OCI-LY7 (cell line): ENCODE data around the gene OR51B4. TPM values are rescaled to one million over a fixed set of nuclear protein-coding genes. Genes with fewer than 3 reads are reported as not detected.

ENCODE experiments used
- BruUV-seq: library from RNA; stranded (reverse); fragments of 400-500 nt; replicated peaks from 2 replicates; lab custom pipeline; 2021; lab: Mats Ljungman, UMichigan
- CTCF ChIA-PET: fragments of 300-600 bp; sonication (Branson Sonifier 250); formaldehyde crosslinking; loops from one replicate; lab custom pipeline; 2022; ENCODE audit warnings: antibody characterized with exemption; ENCODE audit not compliant: unreplicated experiment; lab: Charles Lee
- POLR2A ChIA-PET: fragments of 300-600 bp; sonication (Branson Sonifier 250); formaldehyde crosslinking; loops from one replicate; lab custom pipeline; 2022; ENCODE audit warnings: antibody characterized with exemption; lab: Charles Lee
- DNase-seq: peaks from one replicate; pipeline ENCODE4 v3.0.0-alpha.2; 2015; ENCODE audit warnings: low spot score
- H2AFZ ChIP-seq: fragments of 200-600 bp; sonication (generic), shearing (Covaris generic); 2 replicates; pipeline ENCODE4 v1.6.1; 2014; ENCODE audit warnings: mild to moderate bottlenecking, antibody characterized with exemption, low read length, moderate library complexity
- H3K27ac ChIP-seq: fragments of 200-600 bp; sonication (generic); 2 replicates; pipeline ENCODE4 v1.5.1; 2014; ENCODE audit warnings: mixed run types, low read depth, mild to moderate bottlenecking, moderate library complexity, low read length, inconsistent platforms; ENCODE audit not compliant: poor library complexity, severe bottlenecking
- H3K36me3 ChIP-seq: fragments of 200-600 bp; sonication (generic); 2 replicates; pipeline ENCODE4 v1.6.1; 2014; ENCODE audit warnings: mild to moderate bottlenecking, antibody characterized with exemption, low read length, moderate library complexity, mixed read lengths; ENCODE audit not compliant: insufficient read depth
- H3K4me1 ChIP-seq: fragments of 200-600 bp; sonication (generic); 2 replicates; pipeline ENCODE4 v1.5.1; 2014; ENCODE audit warnings: mild to moderate bottlenecking, low read length; ENCODE audit not compliant: insufficient read depth, poor library complexity, severe bottlenecking
- H3K4me2 ChIP-seq: fragments of 200-600 bp; sonication (generic); 2 replicates; pipeline ENCODE4 v1.6.1; 2014; ENCODE audit warnings: mild to moderate bottlenecking, low read length
- H3K4me3 ChIP-seq: fragments of 200-600 bp; sonication (generic); 2 replicates; pipeline ENCODE4 v1.5.1; 2014; ENCODE audit warnings: mild to moderate bottlenecking, low read depth, low read length; ENCODE audit not compliant: poor library complexity, severe bottlenecking
- H3K79me2 ChIP-seq: fragments of 200-600 bp; sonication (generic); 2 replicates; pipeline ENCODE4 v1.6.1; 2016; ENCODE audit warnings: low read depth, mild to moderate bottlenecking, low read length, moderate library complexity, mixed read lengths; ENCODE audit not compliant: insufficient read depth
- H3K9me2 ChIP-seq: fragments of 200-600 bp; sonication (generic); 2 replicates; pipeline ENCODE4 v1.6.1; 2016; ENCODE audit warnings: mild to moderate bottlenecking, low read length, mixed read lengths; ENCODE audit not compliant: insufficient read depth
- H3K9me3 ChIP-seq: fragments of 200-600 bp; sonication (generic); 2 replicates; pipeline ENCODE4 v1.6.1; 2014; ENCODE audit warnings: mild to moderate bottlenecking, mixed run types, low read length, mixed read lengths
- H4K20me1 ChIP-seq: fragments of 200-600 bp; sonication (generic); 2 replicates; pipeline ENCODE4 v1.6.1; 2014; ENCODE audit warnings: mild to moderate bottlenecking, antibody characterized with exemption, low read length, moderate library complexity, mixed read lengths; ENCODE audit not compliant: insufficient read depth
- EZH2phosphoT487 ChIP-seq: fragments of 200-600 bp; sonication (generic); IDR thresholded peaks from 2 replicates; pipeline ENCODE4 v1.6.1; 2018; ENCODE audit warnings: low read depth, borderline replicate concordance, mild to moderate bottlenecking, mixed run types, antibody characterized with exemption, low read length, moderate library complexity, mixed read lengths
- intact Hi-C: fragments of 100-400 bp; cut with micrococcal nuclease; formaldehyde crosslinking; loops from one replicate; pipeline ENCODE4 v1.10.0; 2022; ENCODE audit not compliant: unreplicated experiment
- total RNA-seq, 2 experiments: library from RNA; depleted of rRNA in 1 of 2; stranded (reverse); fragments of >200 nt in 1 of 2; shearing (Covaris generic) in 1 of 2; gene quantifications; 2 replicates each; pipeline ENCODE4 v1.2.3, GENCODE V29; 2014 to 2022
- TF ChIP-seq, protein P1 (sequence below): fragments of 200-600 bp; sonication (generic); conservative IDR thresholded peaks from 2 replicates; pipeline ENCODE4 v1.5.1; 2014; ENCODE audit warnings: mild to moderate bottlenecking, antibody characterized with exemption, low read length, moderate library complexity, mixed read lengths

Gene OR51B4
- total RNA-seq, 2 experiments from 2014 or later: not detected

DNA sequence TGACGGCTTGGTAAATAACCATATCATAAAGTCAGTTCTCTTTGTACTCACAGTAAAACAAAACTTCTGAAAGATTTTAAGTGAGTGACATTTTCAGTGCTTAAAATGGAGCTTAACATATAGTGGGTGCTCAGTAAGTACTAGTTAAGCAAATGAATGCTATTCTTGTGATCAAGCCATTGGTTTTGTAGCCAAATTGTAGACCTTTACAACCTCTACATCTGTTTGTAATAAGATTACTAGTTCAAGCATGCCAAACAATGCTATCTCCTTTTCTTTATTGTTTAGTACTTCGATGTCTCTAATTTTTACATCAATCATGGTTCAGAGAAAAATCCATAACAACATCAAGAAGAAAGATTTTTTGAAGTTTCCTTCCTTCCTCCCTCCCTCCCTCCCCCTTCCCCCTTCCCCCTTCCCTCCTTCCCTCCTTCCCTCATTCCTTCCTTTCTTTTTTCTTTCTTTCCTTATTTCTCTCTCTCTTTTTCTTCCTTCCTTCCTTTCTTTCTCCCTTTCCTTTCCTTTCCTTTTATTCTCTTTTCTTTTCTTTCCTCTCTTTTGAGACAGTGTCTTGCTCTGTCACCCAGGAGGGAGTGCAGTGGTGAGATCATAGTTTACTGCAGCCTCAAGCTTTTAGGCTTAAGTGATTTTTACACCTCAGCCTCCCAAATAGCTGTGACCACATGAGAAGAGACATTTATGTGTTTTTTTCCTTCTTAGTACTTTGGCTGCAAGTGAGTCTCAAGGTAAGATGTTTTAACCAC, 5.7 kb upstream of the OR51B4 start:
- no peaks in the 10 kb centered on the region for H3K9me3 ChIP-seq
- no peak overlapping the region for H3K4me3 ChIP-seq
- H3K27ac ChIP-seq: no peak overlapping the region
- DNase-seq: no peak
- intact Hi-C loops: no loop called here
- BruUV-seq: no TSS peak
- H3K9me2 ChIP-seq: no peaks in the 10 kb centered on the region
- no peaks in the 10 kb centered on the region for H3K4me1 ChIP-seq
- no peak overlapping the region for H2AFZ ChIP-seq
- TF ChIP-seq, protein P1, sequence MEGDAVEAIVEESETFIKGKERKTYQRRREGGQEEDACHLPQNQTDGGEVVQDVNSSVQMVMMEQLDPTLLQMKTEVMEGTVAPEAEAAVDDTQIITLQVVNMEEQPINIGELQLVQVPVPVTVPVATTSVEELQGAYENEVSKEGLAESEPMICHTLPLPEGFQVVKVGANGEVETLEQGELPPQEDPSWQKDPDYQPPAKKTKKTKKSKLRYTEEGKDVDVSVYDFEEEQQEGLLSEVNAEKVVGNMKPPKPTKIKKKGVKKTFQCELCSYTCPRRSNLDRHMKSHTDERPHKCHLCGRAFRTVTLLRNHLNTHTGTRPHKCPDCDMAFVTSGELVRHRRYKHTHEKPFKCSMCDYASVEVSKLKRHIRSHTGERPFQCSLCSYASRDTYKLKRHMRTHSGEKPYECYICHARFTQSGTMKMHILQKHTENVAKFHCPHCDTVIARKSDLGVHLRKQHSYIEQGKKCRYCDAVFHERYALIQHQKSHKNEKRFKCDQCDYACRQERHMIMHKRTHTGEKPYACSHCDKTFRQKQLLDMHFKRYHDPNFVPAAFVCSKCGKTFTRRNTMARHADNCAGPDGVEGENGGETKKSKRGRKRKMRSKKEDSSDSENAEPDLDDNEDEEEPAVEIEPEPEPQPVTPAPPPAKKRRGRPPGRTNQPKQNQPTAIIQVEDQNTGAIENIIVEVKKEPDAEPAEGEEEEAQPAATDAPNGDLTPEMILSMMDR: no peak
- no peak for TF ChIP-seq EZH2phosphoT487
- H3K4me2 ChIP-seq: no peak overlapping the region
- H4K20me1 ChIP-seq: no peaks in the 10 kb centered on the region
- no peaks in the 10 kb centered on the region for H3K79me2 ChIP-seq
- ChIA-PET CTCF (no interaction called here), POLR2A (interaction anchor here (0.8 kb wide), 1 partner anchor 31 kb away, joined by 3 read pairs; no protein-coding TSS in a partner anchor)
- H3K36me3 ChIP-seq: no peaks in the 10 kb centered on the region

DNA sequence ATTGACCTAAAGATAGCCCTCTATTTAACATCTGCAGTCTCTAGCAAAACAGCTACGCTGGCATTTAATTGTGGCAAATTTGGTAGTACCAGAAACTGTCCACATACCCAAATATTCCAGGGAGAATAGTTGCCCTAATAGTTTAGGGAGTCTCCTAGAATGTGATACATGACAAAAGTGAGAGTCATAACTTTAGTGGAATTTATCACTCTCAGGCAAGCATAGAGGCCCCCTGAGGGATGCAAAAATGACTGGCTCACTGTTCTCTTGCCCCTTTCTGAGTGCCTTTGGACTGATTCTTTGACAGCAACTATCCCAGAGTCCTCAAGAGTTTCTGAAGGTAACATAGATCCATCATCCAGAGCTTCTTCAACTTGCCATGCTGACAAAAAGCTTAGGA, 2.3 kb upstream of the OR51B4 start:
- no peaks in the 10 kb centered on the region for H3K36me3 ChIP-seq
- no peak overlapping the region for H3K27ac ChIP-seq
- H3K9me2 ChIP-seq: no peaks in the 10 kb centered on the region
- ChIA-PET CTCF (no interaction called here), POLR2A (no interaction called here)
- TF ChIP-seq, protein P1: no peak
- H3K4me2 ChIP-seq: no peak overlapping the region
- DNase-seq: no peak
- no peaks in the 10 kb centered on the region for H3K9me3 ChIP-seq
- no peak overlapping the region for H2AFZ ChIP-seq
- intact Hi-C loops: no loop called here
- H3K4me3 ChIP-seq: no peak overlapping the region
- H4K20me1 ChIP-seq: no peaks in the 10 kb centered on the region
- BruUV-seq: no TSS peak
- H3K79me2 ChIP-seq: no peaks in the 10 kb centered on the region
- no peaks in the 10 kb centered on the region for H3K4me1 ChIP-seq

DNA sequence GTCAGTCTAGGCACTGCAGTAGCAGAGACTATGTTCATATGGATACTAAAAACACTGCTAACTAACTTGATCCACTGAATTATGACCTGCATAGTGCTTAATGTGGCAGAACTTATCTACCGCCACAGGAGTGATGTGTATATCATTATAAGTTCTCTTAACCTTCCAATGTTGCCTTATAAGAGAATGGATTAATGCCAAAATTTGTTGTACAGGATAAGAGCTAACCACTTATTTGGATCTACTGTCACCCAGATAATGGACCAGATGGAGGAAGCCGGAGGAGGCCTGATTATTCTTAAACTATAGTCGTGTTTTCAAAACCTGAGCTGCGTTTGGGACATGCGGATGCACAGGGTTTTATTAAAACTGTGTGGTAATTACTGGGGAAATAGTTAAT, 1.9 kb upstream of the OR51B4 start:
- DNase-seq: no peak
- Histone ChIP-seq H3K4me3 (no peak overlapping the region), H2AFZ (no peak overlapping the region), H3K9me3 (no peaks in the 10 kb centered on the region), H3K9me2 (no peaks in the 10 kb centered on the region), H4K20me1 (no peaks in the 10 kb centered on the region), H3K36me3 (no peaks in the 10 kb centered on the region), H3K79me2 (no peaks in the 10 kb centered on the region), H3K27ac (no peak overlapping the region), H3K4me1 (no peaks in the 10 kb centered on the region), H3K4me2 (no peak overlapping the region)
- CTCF ChIA-PET: no interaction called here
- BruUV-seq: no TSS peak
- POLR2A ChIA-PET: no interaction called here
- TF ChIP-seq EZH2phosphoT487: no peak
- TF ChIP-seq, protein P1: no peak
- intact Hi-C loops: no loop called here
